ENCODE measurements around the gene CORO1C. TPM values are rescaled to one million over a fixed set of nuclear protein-coding genes. Genes with fewer than 3 reads are reported as not detected.
A peak's percentile ranks its signal among the peaks of the same experiment; 100 is the strongest.
"Not testable (repeated sequence)": the region's sequence is repeated elsewhere in the genome, so short reads cannot be mapped to it uniquely, and the experiment has no call there.

The CORO1C gene
- total RNA-seq, 1 donor, result 261 TPM

- Histone ChIP-seq H3K79me2 (ENCODE audit: insufficient read depth, low read length) (peaks cover 94% of the 10 kb centered on the region), H3K36me3 (ENCODE audit: insufficient read depth, low read length) (peaks cover 36% of the 10 kb centered on the region), H3K4me3 (ENCODE audit: insufficient read depth, low read length) (no peak overlapping the region), H2AFZ (ENCODE audit: low read length) (no peak overlapping the region), H3K9me3 (ENCODE audit: low read depth, low read length) (no peaks in the 10 kb centered on the region), H3K4me2 (ENCODE audit: insufficient read depth, low read length) (no peak overlapping the region), H3K27me3 (ENCODE audit: insufficient read depth, low read length) (no peaks in the 10 kb centered on the region), H3K27ac (ENCODE audit: low read depth, low read length) (peak overlapping the region; percentile 84), H4K20me1 (ENCODE audit: insufficient read depth, low read length) (peaks cover 30% of the 10 kb centered on the region), H3K4me1 (ENCODE audit: insufficient read depth, low read length) (peaks cover 49% of the 10 kb centered on the region)
- no peak for DNase-seq (ENCODE audit: insufficient read length, low spot score, missing footprints)
- TF ChIP-seq CTCF (IDR thresholded peaks at IDR 0.05; ENCODE audit: extremely low read depth, low read depth, low read length), result no peak
Observed at GRCh38 chr12:108663324-108664015, 67.8 kb downstream of the CORO1C start.

- H3K4me2 ChIP-seq (ENCODE audit: insufficient read depth, low read length); H3K27ac ChIP-seq (ENCODE audit: low read depth, low read length); DNase-seq (ENCODE audit: insufficient read length, low spot score, missing footprints); H3K4me1 ChIP-seq (ENCODE audit: insufficient read depth, low read length); H3K27me3 ChIP-seq (ENCODE audit: insufficient read depth, low read length); H3K4me3 ChIP-seq (ENCODE audit: insufficient read depth, low read length); H2AFZ ChIP-seq (ENCODE audit: low read length); H3K9me3 ChIP-seq (ENCODE audit: low read depth, low read length): not testable (repeated sequence)
- peaks cover 62% of the 10 kb centered on the region for H3K36me3 ChIP-seq (ENCODE audit: insufficient read depth, low read length)
- H4K20me1 ChIP-seq (ENCODE audit: insufficient read depth, low read length), result peaks cover 15% of the 10 kb centered on the region
- H3K79me2 ChIP-seq (ENCODE audit: insufficient read depth, low read length), result peaks cover 79% of the 10 kb centered on the region
Observed at GRCh38 chr12:108658115-108658514, 73.2 kb downstream of the CORO1C start.

GRCh38 chr12:108657130-108657745, 74.1 kb downstream of the CORO1C start:
- Histone ChIP-seq H4K20me1 (ENCODE audit: insufficient read depth, low read length) (peaks cover 15% of the 10 kb centered on the region), H3K4me1 (ENCODE audit: insufficient read depth, low read length) (peaks cover 9% of the 10 kb centered on the region), H3K4me2 (ENCODE audit: insufficient read depth, low read length) (no peak overlapping the region), H3K79me2 (ENCODE audit: insufficient read depth, low read length) (peaks cover 79% of the 10 kb centered on the region), H2AFZ (ENCODE audit: low read length) (no peak overlapping the region), H3K27ac (ENCODE audit: low read depth, low read length) (peak overlapping the region; percentile 17), H3K9me3 (ENCODE audit: low read depth, low read length) (no peaks in the 10 kb centered on the region), H3K4me3 (ENCODE audit: insufficient read depth, low read length) (no peak overlapping the region), H3K36me3 (ENCODE audit: insufficient read depth, low read length) (peaks cover 70% of the 10 kb centered on the region), H3K27me3 (ENCODE audit: insufficient read depth, low read length) (no peaks in the 10 kb centered on the region)
- DNase-seq (ENCODE audit: insufficient read length, low spot score, missing footprints), result no peak
- no peak for TF ChIP-seq CTCF (IDR thresholded peaks at IDR 0.05; ENCODE audit: extremely low read depth, low read depth, low read length)

- not testable (repeated sequence) for H3K27me3 ChIP-seq (ENCODE audit: insufficient read depth, low read length); DNase-seq (ENCODE audit: insufficient read length, low spot score, missing footprints); H3K4me2 ChIP-seq (ENCODE audit: insufficient read depth, low read length); H2AFZ ChIP-seq (ENCODE audit: low read length); H3K9me3 ChIP-seq (ENCODE audit: low read depth, low read length); H3K27ac ChIP-seq (ENCODE audit: low read depth, low read length); H3K4me3 ChIP-seq (ENCODE audit: insufficient read depth, low read length)
- peaks cover 69% of the 10 kb centered on the region for H3K36me3 ChIP-seq (ENCODE audit: insufficient read depth, low read length)
- H4K20me1 ChIP-seq (ENCODE audit: insufficient read depth, low read length), result peaks cover 15% of the 10 kb centered on the region
- H3K79me2 ChIP-seq (ENCODE audit: insufficient read depth, low read length), result peaks cover 76% of the 10 kb centered on the region
- H3K4me1 ChIP-seq (ENCODE audit: insufficient read depth, low read length), result peaks cover 11% of the 10 kb centered on the region
Observed at GRCh38 chr12:108656247-108656646, 75.1 kb downstream of the CORO1C start.

- peaks cover 11% of the 10 kb centered on the region for H4K20me1 ChIP-seq (ENCODE audit: insufficient read depth, low read length)
- not testable (repeated sequence) for H3K4me3 ChIP-seq (ENCODE audit: insufficient read depth, low read length); H3K27ac ChIP-seq (ENCODE audit: low read depth, low read length); H3K4me1 ChIP-seq (ENCODE audit: insufficient read depth, low read length); DNase-seq (ENCODE audit: insufficient read length, low spot score, missing footprints); H3K9me3 ChIP-seq (ENCODE audit: low read depth, low read length); H2AFZ ChIP-seq (ENCODE audit: low read length); H3K4me2 ChIP-seq (ENCODE audit: insufficient read depth, low read length); H3K27me3 ChIP-seq (ENCODE audit: insufficient read depth, low read length)
- peaks cover 74% of the 10 kb centered on the region for H3K36me3 ChIP-seq (ENCODE audit: insufficient read depth, low read length)
- peaks cover 74% of the 10 kb centered on the region for H3K79me2 ChIP-seq (ENCODE audit: insufficient read depth, low read length)
Observed at GRCh38 chr12:108655812-108656175, 75.5 kb downstream of the CORO1C start.

GRCh38 chr12:108654622-108655021, 76.7 kb downstream of the CORO1C start:
- H3K27ac ChIP-seq (ENCODE audit: low read depth, low read length), result not testable (repeated sequence)

More at GRCh38 chr12:108654622-108655021, 76.7 kb downstream of the CORO1C start:
- Histone ChIP-seq H4K20me1 (ENCODE audit: insufficient read depth, low read length) (peaks cover 11% of the 10 kb centered on the region), H3K36me3 (ENCODE audit: insufficient read depth, low read length) (peaks cover 75% of the 10 kb centered on the region), H3K4me1 (ENCODE audit: insufficient read depth, low read length) (peaks cover 17% of the 10 kb centered on the region), H3K79me2 (ENCODE audit: insufficient read depth, low read length) (peaks cover 69% of the 10 kb centered on the region)
- not testable (repeated sequence) for H2AFZ ChIP-seq (ENCODE audit: low read length); H3K4me3 ChIP-seq (ENCODE audit: insufficient read depth, low read length); H3K4me2 ChIP-seq (ENCODE audit: insufficient read depth, low read length); H3K27me3 ChIP-seq (ENCODE audit: insufficient read depth, low read length); H3K9me3 ChIP-seq (ENCODE audit: low read depth, low read length); DNase-seq (ENCODE audit: insufficient read length, low spot score, missing footprints)

Data from osteoblast (primary cell).